B cell (primary cell): ENCODE results near the gene CROCC.

Experiments
- CTCF ChIP-seq: fragments of 200-600 bp; IDR thresholded peaks from one replicate; pipeline ENCODE4 v1.8.0; 2022; ENCODE audit warnings: antibody characterized with exemption, mild to moderate bottlenecking
- EZH2 ChIP-seq: IDR thresholded peaks from 2 replicates; pipeline ENCODE4 v1.6.1; 2012; ENCODE audit warnings: borderline replicate concordance, low read depth, mild to moderate bottlenecking, moderate library complexity, low read length; ENCODE audit not compliant: insufficient read depth, poor library complexity, severe bottlenecking

GRCh38 chr1:17002524-17002902 is 80.8 kb downstream of the CROCC start:
- TF ChIP-seq EZH2 (no peak), CTCF (no peak)
